HepG2 (cell line): ENCODE measurements around the gene CCL22. TPM values are rescaled to one million over a fixed set of nuclear protein-coding genes. Genes with fewer than 3 reads are reported as not detected.
A peak's percentile ranks its signal among the peaks of the same experiment; 100 is the strongest.

Source experiments
- CEBPB ChIP-seq: IDR thresholded peaks from 2 replicates; pipeline ENCODE4 v1.6.1; 2011; ENCODE audit warnings: low read depth, low read length, improper control_type of control experiment, borderline replicate concordance
- FOXJ3 ChIP-seq: sonication (generic); formaldehyde crosslinking; IDR thresholded peaks from 2 replicates; pipeline ENCODE4 v1.4.0; 2020; ENCODE audit warnings: missing genetic modification reagents, mild to moderate bottlenecking, borderline replicate concordance
- GTF2F1 ChIP-seq: fragments of 150-350 bp; IDR thresholded peaks from 2 replicates; pipeline ENCODE4 v1.6.1; 2014; ENCODE audit warnings: low read length
- NKX3-1 ChIP-seq: sonication (generic); formaldehyde crosslinking; IDR thresholded peaks from 2 replicates; pipeline ENCODE4 v1.5.0; 2020; ENCODE audit warnings: missing genetic modification reagents
- PCBP2 ChIP-seq: fragments of 200-400 bp; formaldehyde crosslinking; optimal IDR thresholded peaks from 2 replicates; pipeline ENCODE3; 2018; ENCODE audit warnings: low read length, low read depth; ENCODE audit not compliant: poor library complexity, severe bottlenecking
- PHF5A ChIP-seq: IDR thresholded peaks from one replicate; pipeline ENCODE4 v1.6.1; 2018; ENCODE audit warnings: low read depth, missing genetic modification reagents; ENCODE audit not compliant: unreplicated experiment
- POLR2G ChIP-seq: fragments of 200-400 bp; formaldehyde crosslinking; IDR thresholded peaks from 2 replicates; pipeline ENCODE4 v1.6.1; 2018; ENCODE audit warnings: mild to moderate bottlenecking, low read depth, low read length, moderate library complexity
- SP4 ChIP-seq: sonication (generic); formaldehyde crosslinking; IDR thresholded peaks from 2 replicates; pipeline ENCODE4 v1.8.1; 2023; ENCODE audit warnings: mild to moderate bottlenecking, missing genetic modification reagents
- TMF1 ChIP-seq: sonication (generic); formaldehyde crosslinking; IDR thresholded peaks from 2 replicates; pipeline ENCODE4 v1.8.1; 2022; ENCODE audit warnings: low read depth, missing genetic modification reagents
- ZIK1 ChIP-seq: sonication (generic); formaldehyde crosslinking; IDR thresholded peaks from 2 replicates; pipeline ENCODE4 v1.5.0; 2020; ENCODE audit warnings: mild to moderate bottlenecking, low read depth, missing genetic modification reagents, borderline replicate concordance
- ZMYM4 ChIP-seq: sonication (generic); formaldehyde crosslinking; IDR thresholded peaks from 2 replicates; pipeline ENCODE4 v1.8.1; 2023; ENCODE audit warnings: mild to moderate bottlenecking, missing genetic modification reagents
- ZNF292 ChIP-seq: sonication (generic); formaldehyde crosslinking; IDR thresholded peaks from 2 replicates; pipeline ENCODE4 v1.8.1; 2022; ENCODE audit warnings: mild to moderate bottlenecking, low read depth, missing genetic modification reagents, borderline replicate concordance
- ZNF329 ChIP-seq: sonication (generic); formaldehyde crosslinking; IDR thresholded peaks from 2 replicates; pipeline ENCODE4 v1.9.0; 2021; ENCODE audit warnings: low read depth, mild to moderate bottlenecking, missing genetic modification reagents
- ZNF564 ChIP-seq: sonication (generic); formaldehyde crosslinking; IDR thresholded peaks from 2 replicates; pipeline ENCODE4 v1.8.1; 2023; ENCODE audit warnings: mild to moderate bottlenecking, missing genetic modification reagents
- ZNF615 ChIP-seq: sonication (generic); formaldehyde crosslinking; IDR thresholded peaks from 2 replicates; pipeline ENCODE4 v1.5.0; 2020; ENCODE audit warnings: mild to moderate bottlenecking, missing genetic modification reagents, borderline replicate concordance
- ZNF674 ChIP-seq: sonication (generic); formaldehyde crosslinking; IDR thresholded peaks from 2 replicates; pipeline ENCODE4 v1.5.0; 2020; ENCODE audit warnings: low read depth, mild to moderate bottlenecking, missing genetic modification reagents
- ZNF891 ChIP-seq: sonication (generic); formaldehyde crosslinking; IDR thresholded peaks from 2 replicates; pipeline ENCODE4 v1.5.0; 2020; ENCODE audit warnings: mild to moderate bottlenecking, missing genetic modification reagents
- polyA plus RNA-seq, 8 experiments: library from polyadenylated mRNA; depleted of rRNA in 3 of 8; stranded (reverse) in 7 of 8; unstranded in 1 of 8; fragments of >200 nt; fragmentation: Illumina TruSeq in 4 of 8; extraction: Trizol in 4 of 8; gene quantifications; 2 replicates each; pipeline versions ENCODE4 v1.2.1 to v1.2.3, GENCODE V29; 2011 to 2016; ENCODE audit warnings: low read depth in 4 of 8, missing spikeins in 1 of 8, mixed read lengths in 1 of 8; ENCODE audit not compliant: insufficient read depth in 1 of 8
- total RNA-seq, 5 experiments: library from RNA; depleted of rRNA; stranded (reverse); fragments of >200 nt; fragmentation: Illumina TruSeq; extraction: Trizol; gene quantifications; 2 replicates each; pipeline ENCODE4 v1.2.3, GENCODE V29; 2016; ENCODE audit warnings: low read depth in 1 of 5
- TF ChIP-seq, protein P1 (sequence below): sonication (generic); formaldehyde crosslinking; IDR thresholded peaks from 2 replicates; pipeline ENCODE4 v1.9.0; 2021; ENCODE audit warnings: missing genetic modification reagents, borderline replicate concordance
- TF ChIP-seq, protein P2 (sequence below): sonication (generic); formaldehyde crosslinking; IDR thresholded peaks from 2 replicates; pipeline ENCODE4 v1.4.0; 2020; ENCODE audit warnings: missing genetic modification reagents
- TF ChIP-seq, protein P3 (sequence below): sonication (generic); formaldehyde crosslinking; IDR thresholded peaks from 2 replicates; pipeline ENCODE4 v1.4.0; 2020; ENCODE audit warnings: missing genetic modification reagents
- TF ChIP-seq, protein P4 (sequence below): sonication (generic); formaldehyde crosslinking; IDR thresholded peaks from 2 replicates; pipeline ENCODE4 v1.9.0; 2022; ENCODE audit warnings: missing genetic modification reagents, mild to moderate bottlenecking, borderline replicate concordance

The CCL22 gene
- total and polyA plus RNA-seq, 2 of the 13 experiments (the other 11 are each of a cell fraction or from before 2014, with no cell fraction given): not detected

DNA sequence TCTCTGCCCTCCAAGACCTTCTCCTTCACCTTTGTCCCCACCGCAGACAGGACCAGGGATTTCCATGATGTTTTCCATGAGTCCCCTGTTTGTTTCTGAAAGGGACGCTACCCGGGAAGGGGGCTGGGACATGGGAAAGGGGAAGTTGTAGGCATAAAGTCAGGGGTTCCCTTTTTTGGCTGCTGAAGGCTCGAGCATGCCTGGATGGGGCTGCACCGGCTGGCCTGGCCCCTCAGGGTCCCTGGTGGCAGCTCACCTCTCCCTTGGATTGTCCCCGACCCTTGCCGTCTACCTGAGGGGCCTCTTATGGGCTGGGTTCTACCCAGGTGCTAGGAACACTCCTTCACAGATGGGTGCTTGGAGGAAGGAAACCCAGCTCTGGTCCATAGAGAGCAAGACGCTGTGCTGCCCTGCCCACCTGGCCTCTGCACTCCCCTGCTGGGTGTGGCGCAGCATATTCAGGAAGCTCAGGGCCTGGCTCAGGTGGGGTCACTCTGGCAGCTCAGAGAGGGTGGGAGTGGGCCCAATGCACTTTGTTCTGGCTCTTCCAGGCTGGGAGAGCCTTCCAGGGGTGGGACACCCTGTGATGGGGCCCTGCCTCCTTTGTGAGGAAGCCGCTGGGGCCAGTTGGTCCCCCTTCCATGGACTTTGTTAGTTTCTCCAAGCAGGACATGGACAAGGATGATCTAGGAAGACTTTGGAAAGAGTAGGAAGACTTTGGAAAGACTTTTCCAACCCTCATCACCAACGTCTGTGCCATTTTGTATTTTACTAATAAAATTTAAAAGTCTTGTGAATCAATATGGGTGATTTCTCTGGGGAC lies 25.9 kb downstream of the CCL22 start (continued):
- no peak for TF ChIP-seq FOXJ3 (CRISPR knock-in tag)
- TF ChIP-seq, protein P1, sequence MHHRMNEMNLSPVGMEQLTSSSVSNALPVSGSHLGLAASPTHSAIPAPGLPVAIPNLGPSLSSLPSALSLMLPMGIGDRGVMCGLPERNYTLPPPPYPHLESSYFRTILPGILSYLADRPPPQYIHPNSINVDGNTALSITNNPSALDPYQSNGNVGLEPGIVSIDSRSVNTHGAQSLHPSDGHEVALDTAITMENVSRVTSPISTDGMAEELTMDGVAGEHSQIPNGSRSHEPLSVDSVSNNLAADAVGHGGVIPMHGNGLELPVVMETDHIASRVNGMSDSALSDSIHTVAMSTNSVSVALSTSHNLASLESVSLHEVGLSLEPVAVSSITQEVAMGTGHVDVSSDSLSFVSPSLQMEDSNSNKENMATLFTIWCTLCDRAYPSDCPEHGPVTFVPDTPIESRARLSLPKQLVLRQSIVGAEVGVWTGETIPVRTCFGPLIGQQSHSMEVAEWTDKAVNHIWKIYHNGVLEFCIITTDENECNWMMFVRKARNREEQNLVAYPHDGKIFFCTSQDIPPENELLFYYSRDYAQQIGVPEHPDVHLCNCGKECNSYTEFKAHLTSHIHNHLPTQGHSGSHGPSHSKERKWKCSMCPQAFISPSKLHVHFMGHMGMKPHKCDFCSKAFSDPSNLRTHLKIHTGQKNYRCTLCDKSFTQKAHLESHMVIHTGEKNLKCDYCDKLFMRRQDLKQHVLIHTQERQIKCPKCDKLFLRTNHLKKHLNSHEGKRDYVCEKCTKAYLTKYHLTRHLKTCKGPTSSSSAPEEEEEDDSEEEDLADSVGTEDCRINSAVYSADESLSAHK (CRISPR knock-in tag): no peak
- no peak for TF ChIP-seq ZNF292 (CRISPR knock-in tag)
- peak; percentile 25 for TF ChIP-seq PHF5A (CRISPR knock-in tag)
- peak; percentile 55 for TF ChIP-seq SP4 (CRISPR knock-in tag)
- no peak for TF ChIP-seq CEBPB
- no peak for TF ChIP-seq ZNF564 (CRISPR knock-in tag)
- no peak for TF ChIP-seq ZIK1 (CRISPR knock-in tag)
- no peak; the same call in 1 of the 2 replicates for TF ChIP-seq ZNF891 (CRISPR knock-in tag)
- TF ChIP-seq POLR2G: peak; percentile 81
- TF ChIP-seq, protein P2, sequence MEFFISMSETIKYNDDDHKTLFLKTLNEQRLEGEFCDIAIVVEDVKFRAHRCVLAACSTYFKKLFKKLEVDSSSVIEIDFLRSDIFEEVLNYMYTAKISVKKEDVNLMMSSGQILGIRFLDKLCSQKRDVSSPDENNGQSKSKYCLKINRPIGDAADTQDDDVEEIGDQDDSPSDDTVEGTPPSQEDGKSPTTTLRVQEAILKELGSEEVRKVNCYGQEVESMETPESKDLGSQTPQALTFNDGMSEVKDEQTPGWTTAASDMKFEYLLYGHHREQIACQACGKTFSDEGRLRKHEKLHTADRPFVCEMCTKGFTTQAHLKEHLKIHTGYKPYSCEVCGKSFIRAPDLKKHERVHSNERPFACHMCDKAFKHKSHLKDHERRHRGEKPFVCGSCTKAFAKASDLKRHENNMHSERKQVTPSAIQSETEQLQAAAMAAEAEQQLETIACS (CRISPR knock-in tag): no peak
- TF ChIP-seq, protein P3, sequence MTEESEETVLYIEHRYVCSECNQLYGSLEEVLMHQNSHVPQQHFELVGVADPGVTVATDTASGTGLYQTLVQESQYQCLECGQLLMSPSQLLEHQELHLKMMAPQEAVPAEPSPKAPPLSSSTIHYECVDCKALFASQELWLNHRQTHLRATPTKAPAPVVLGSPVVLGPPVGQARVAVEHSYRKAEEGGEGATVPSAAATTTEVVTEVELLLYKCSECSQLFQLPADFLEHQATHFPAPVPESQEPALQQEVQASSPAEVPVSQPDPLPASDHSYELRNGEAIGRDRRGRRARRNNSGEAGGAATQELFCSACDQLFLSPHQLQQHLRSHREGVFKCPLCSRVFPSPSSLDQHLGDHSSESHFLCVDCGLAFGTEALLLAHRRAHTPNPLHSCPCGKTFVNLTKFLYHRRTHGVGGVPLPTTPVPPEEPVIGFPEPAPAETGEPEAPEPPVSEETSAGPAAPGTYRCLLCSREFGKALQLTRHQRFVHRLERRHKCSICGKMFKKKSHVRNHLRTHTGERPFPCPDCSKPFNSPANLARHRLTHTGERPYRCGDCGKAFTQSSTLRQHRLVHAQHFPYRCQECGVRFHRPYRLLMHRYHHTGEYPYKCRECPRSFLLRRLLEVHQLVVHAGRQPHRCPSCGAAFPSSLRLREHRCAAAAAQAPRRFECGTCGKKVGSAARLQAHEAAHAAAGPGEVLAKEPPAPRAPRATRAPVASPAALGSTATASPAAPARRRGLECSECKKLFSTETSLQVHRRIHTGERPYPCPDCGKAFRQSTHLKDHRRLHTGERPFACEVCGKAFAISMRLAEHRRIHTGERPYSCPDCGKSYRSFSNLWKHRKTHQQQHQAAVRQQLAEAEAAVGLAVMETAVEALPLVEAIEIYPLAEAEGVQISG (CRISPR knock-in tag): no peak; the same call in 1 of the 2 replicates
- TF ChIP-seq ZMYM4: no peak; the same call in 1 of the 2 replicates
- no peak for TF ChIP-seq TMF1 (CRISPR knock-in tag)
- no peak for TF ChIP-seq NKX3-1
- TF ChIP-seq ZNF329 (CRISPR knock-in tag): no peak
- peak; percentile 83; the same call in 1 of the 2 replicates for TF ChIP-seq ZNF615 (CRISPR knock-in tag)
- no peak for TF ChIP-seq GTF2F1
- no peak for TF ChIP-seq PCBP2
- TF ChIP-seq ZNF674 (CRISPR knock-in tag): no peak
- TF ChIP-seq, protein P4, sequence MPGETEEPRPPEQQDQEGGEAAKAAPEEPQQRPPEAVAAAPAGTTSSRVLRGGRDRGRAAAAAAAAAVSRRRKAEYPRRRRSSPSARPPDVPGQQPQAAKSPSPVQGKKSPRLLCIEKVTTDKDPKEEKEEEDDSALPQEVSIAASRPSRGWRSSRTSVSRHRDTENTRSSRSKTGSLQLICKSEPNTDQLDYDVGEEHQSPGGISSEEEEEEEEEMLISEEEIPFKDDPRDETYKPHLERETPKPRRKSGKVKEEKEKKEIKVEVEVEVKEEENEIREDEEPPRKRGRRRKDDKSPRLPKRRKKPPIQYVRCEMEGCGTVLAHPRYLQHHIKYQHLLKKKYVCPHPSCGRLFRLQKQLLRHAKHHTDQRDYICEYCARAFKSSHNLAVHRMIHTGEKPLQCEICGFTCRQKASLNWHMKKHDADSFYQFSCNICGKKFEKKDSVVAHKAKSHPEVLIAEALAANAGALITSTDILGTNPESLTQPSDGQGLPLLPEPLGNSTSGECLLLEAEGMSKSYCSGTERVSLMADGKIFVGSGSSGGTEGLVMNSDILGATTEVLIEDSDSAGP (CRISPR knock-in tag): peak; percentile 73; the same call in 1 of the 2 replicates
